Measurements from ENCODE around the gene CEP290.

Gene CEP290

GRCh38 chr12:88175544-88175943 lies 33.7 kb upstream of the CEP290 start:
- Histone ChIP-seq H2AFZ (ENCODE audit: low read depth, low read length, severe bottlenecking) (no peak overlapping the region), H3K79me2 (ENCODE audit: insufficient read depth, low read length) (no peaks in the 10 kb centered on the region), H3K36me3 (ENCODE audit: low read length) (peaks cover 22% of the 10 kb centered on the region), H3K9ac (ENCODE audit: low read length) (no peak overlapping the region), H3K9me3 (ENCODE audit: insufficient read depth, low read length) (no peaks in the 10 kb centered on the region), H3K4me2 (ENCODE audit: low read depth, low read length, poor library complexity, severe bottlenecking) (no peak overlapping the region), H3K4me3 (ENCODE audit: insufficient read depth, low read length, poor library complexity, severe bottlenecking) (no peak overlapping the region), H3K27me3 (ENCODE audit: low read length) (no peaks in the 10 kb centered on the region), H3K27ac (ENCODE audit: low read depth, low read length) (no peak overlapping the region), H3K9me2 (replicated peaks; ENCODE audit: insufficient read depth, low read length) (no peaks in the 10 kb centered on the region), H4K20me1 (ENCODE audit: low read depth, low read length) (no peaks in the 10 kb centered on the region), H3F3A (ENCODE audit: insufficient read depth) (no peaks in the 10 kb centered on the region)
- no peak for TF ChIP-seq CTCF (IDR thresholded peaks at IDR 0.05; ENCODE audit: insufficient read depth, low read length, poor library complexity, severe bottlenecking)
- no peak for TF ChIP-seq EZH2phosphoT487 (conservative IDR thresholded peaks at IDR 0.05; ENCODE audit: low read length)

- Histone ChIP-seq H3K4me3 (ENCODE audit: insufficient read depth, low read length, poor library complexity, severe bottlenecking) (no peak overlapping the region), H3K27ac (ENCODE audit: low read depth, low read length) (no peak overlapping the region)
Measured at GRCh38 chr12:88172844-88173407, 31.0 kb upstream of the CEP290 start.

GRCh38 chr12:88167384-88167783 lies 25.5 kb upstream of the CEP290 start:
- Histone ChIP-seq H3K36me3 (ENCODE audit: low read length) (peaks cover 11% of the 10 kb centered on the region; the same call in 1 of the 2 replicates), H3F3A (ENCODE audit: insufficient read depth) (no peaks in the 10 kb centered on the region)

More at GRCh38 chr12:88172844-88173407, 31.0 kb upstream of the CEP290 start:
- no peaks in the 10 kb centered on the region for H4K20me1 ChIP-seq (ENCODE audit: low read depth, low read length)
- no peak overlapping the region for H3K9ac ChIP-seq (ENCODE audit: low read length)
- no peaks in the 10 kb centered on the region for H3K9me3 ChIP-seq (ENCODE audit: insufficient read depth, low read length)
- no peaks in the 10 kb centered on the region for H3K79me2 ChIP-seq (ENCODE audit: insufficient read depth, low read length)
- peaks cover 22% of the 10 kb centered on the region for H3K36me3 ChIP-seq (ENCODE audit: low read length)
- H3K27me3 ChIP-seq (ENCODE audit: low read length) = no peaks in the 10 kb centered on the region
- H3K9me2 ChIP-seq (replicated peaks; ENCODE audit: insufficient read depth, low read length) = no peaks in the 10 kb centered on the region
- TF ChIP-seq CTCF (IDR thresholded peaks at IDR 0.05; ENCODE audit: insufficient read depth, low read length, poor library complexity, severe bottlenecking) = no peak
- no peak for TF ChIP-seq EZH2phosphoT487 (conservative IDR thresholded peaks at IDR 0.05; ENCODE audit: low read length)
- H3K4me2 ChIP-seq (ENCODE audit: low read depth, low read length, poor library complexity, severe bottlenecking) = no peak overlapping the region
- no peaks in the 10 kb centered on the region for H3F3A ChIP-seq (ENCODE audit: insufficient read depth)
- H2AFZ ChIP-seq (ENCODE audit: low read depth, low read length, severe bottlenecking) = no peak overlapping the region

More at GRCh38 chr12:88167384-88167783, 25.5 kb upstream of the CEP290 start:
- H3K9ac ChIP-seq (ENCODE audit: low read length) = no peak overlapping the region
- H3K9me3 ChIP-seq (ENCODE audit: insufficient read depth, low read length) = no peaks in the 10 kb centered on the region
- no peaks in the 10 kb centered on the region for H3K9me2 ChIP-seq (replicated peaks; ENCODE audit: insufficient read depth, low read length)
- no peak overlapping the region for H3K4me3 ChIP-seq (ENCODE audit: insufficient read depth, low read length, poor library complexity, severe bottlenecking)
- no peaks in the 10 kb centered on the region for H3K27me3 ChIP-seq (ENCODE audit: low read length)
- TF ChIP-seq EZH2phosphoT487 (conservative IDR thresholded peaks at IDR 0.05; ENCODE audit: low read length) (no peak), CTCF (IDR thresholded peaks at IDR 0.05; ENCODE audit: insufficient read depth, low read length, poor library complexity, severe bottlenecking) (no peak)
- no peak overlapping the region for H3K4me2 ChIP-seq (ENCODE audit: low read depth, low read length, poor library complexity, severe bottlenecking)
- H4K20me1 ChIP-seq (ENCODE audit: low read depth, low read length) = no peaks in the 10 kb centered on the region
- no peak overlapping the region for H3K27ac ChIP-seq (ENCODE audit: low read depth, low read length)
- H3K79me2 ChIP-seq (ENCODE audit: insufficient read depth, low read length) = no peaks in the 10 kb centered on the region
- no peak overlapping the region for H2AFZ ChIP-seq (ENCODE audit: low read depth, low read length, severe bottlenecking)
